ENCODE results near the gene TBC1D2.

Gene TBC1D2

GRCh38 chr9:98218562-98219363 lies 36.7 kb downstream of the TBC1D2 start:
- H3K4me2 ChIP-seq: no peak overlapping the region
- no peak overlapping the region for H3K27ac ChIP-seq
- no peaks in the 10 kb centered on the region for H3K9me3 ChIP-seq (replicated peaks in 1 of 11)
- H3K9ac ChIP-seq: no peak overlapping the region
- H3K4me1 ChIP-seq: peaks cover 0 to 49% (median 8%) of the 10 kb centered on the region in 10 experiments; a peak in 10 of 20 replicates
- no peaks in the 10 kb centered on the region for H3K27me3 ChIP-seq
- no peak overlapping the region for H3K4me3 ChIP-seq
- TF ChIP-seq Cebpa-rat (IDR thresholded peaks at IDR 0.05): no peak
- H3K36me3 ChIP-seq: peaks cover 0 to 97% (median 52%) of the 10 kb centered on the region in 11 experiments; a peak in 17 of 22 replicates
- H4K20me1 ChIP-seq: peaks cover 0 to 91% (median 7%) of the 10 kb centered on the region in 11 experiments; a peak in 10 of 22 replicates

- H3K9me3 ChIP-seq (replicated peaks in 1 of 11): no peaks in the 10 kb centered on the region
- H3K4me3 ChIP-seq: no peak overlapping the region
- peak overlapping the region in 2 of 11 experiments; percentile 28 to 72; a peak in 3 of 22 replicates for H3K4me2 ChIP-seq
- H4K20me1 ChIP-seq: peaks cover 0 to 95% (median 0%) of the 10 kb centered on the region in 11 experiments; a peak in 10 of 22 replicates
- TF ChIP-seq Cebpa-rat (IDR thresholded peaks at IDR 0.05): no peak
- 0 out of 22 replicates have a peak overlapping the region, but pooled peaks of 1 of the 11 experiments have one; percentile 16 for H3K27ac ChIP-seq
- no peaks in the 10 kb centered on the region for H3K27me3 ChIP-seq
- H3K36me3 ChIP-seq: peaks cover 0 to 99% (median 61%) of the 10 kb centered on the region in 11 experiments; a peak in 17 of 22 replicates
- H3K4me1 ChIP-seq: peaks cover 0 to 33% (median 0%) of the 10 kb centered on the region in 10 experiments; a peak in 4 of 20 replicates
- H3K9ac ChIP-seq: peak overlapping the region in 2 of 11 experiments; percentile 17 to 37; a peak in 1 of 22 replicates
These were observed 38.2 kb downstream of the TBC1D2 start for GRCh38 chr9:98217255-98217654.

- peaks cover 0 to 31% (median 0%) of the 10 kb centered on the region in 10 experiments; a peak in 4 of 20 replicates for H3K4me1 ChIP-seq
These were observed 39.1 kb downstream of the TBC1D2 start for GRCh38 chr9:98216391-98216790.

GRCh38 chr9:98215821-98216220 lies 39.6 kb downstream of the TBC1D2 start:
- H4K20me1 ChIP-seq: peaks cover 0 to 93% (median 0%) of the 10 kb centered on the region in 11 experiments; a peak in 10 of 22 replicates
- no peak overlapping the region for H3K9ac ChIP-seq
- no peaks in the 10 kb centered on the region for H3K9me3 ChIP-seq (replicated peaks in 1 of 11)
- H3K4me3 ChIP-seq: no peak overlapping the region
- no peak overlapping the region for H3K27ac ChIP-seq
- no peak for TF ChIP-seq Cebpa-rat (IDR thresholded peaks at IDR 0.05)
- peaks cover 0 to 31% (median 0%) of the 10 kb centered on the region in 10 experiments; a peak in 4 of 20 replicates for H3K4me1 ChIP-seq
- peaks cover 0 to 99% (median 47%) of the 10 kb centered on the region in 11 experiments; a peak in 17 of 22 replicates for H3K36me3 ChIP-seq
- no peaks in the 10 kb centered on the region for H3K27me3 ChIP-seq
- H3K4me2 ChIP-seq: no peak overlapping the region

More at GRCh38 chr9:98216391-98216790, 39.1 kb downstream of the TBC1D2 start:
- no peak overlapping the region for H3K27ac ChIP-seq
- no peaks in the 10 kb centered on the region for H3K27me3 ChIP-seq
- H3K9ac ChIP-seq: no peak overlapping the region
- H3K4me3 ChIP-seq: no peak overlapping the region
- H3K36me3 ChIP-seq: peaks cover 0 to 99% (median 52%) of the 10 kb centered on the region in 11 experiments; a peak in 17 of 22 replicates
- H3K9me3 ChIP-seq (replicated peaks in 1 of 11): no peaks in the 10 kb centered on the region
- no peak for TF ChIP-seq Cebpa-rat (IDR thresholded peaks at IDR 0.05)
- no peak overlapping the region for H3K4me2 ChIP-seq
- peaks cover 0 to 95% (median 0%) of the 10 kb centered on the region in 11 experiments; a peak in 10 of 22 replicates for H4K20me1 ChIP-seq

GRCh38 chr9:98215271-98215670 lies 40.2 kb downstream of the TBC1D2 start:
- Histone ChIP-seq H3K4me3 (no peak overlapping the region), H3K4me1 (peaks cover 0 to 31% (median under 1%) of the 10 kb centered on the region in 10 experiments; a peak in 6 of 20 replicates), H3K27me3 (no peaks in the 10 kb centered on the region), H3K4me2 (no peak overlapping the region), H3K9me3 (replicated peaks in 1 of 11) (no peaks in the 10 kb centered on the region), H4K20me1 (peaks cover 0 to 93% (median 0%) of the 10 kb centered on the region in 11 experiments; a peak in 9 of 22 replicates), H3K36me3 (peaks cover 0 to 99% (median 41%) of the 10 kb centered on the region in 11 experiments; a peak in 17 of 22 replicates), H3K27ac (no peak overlapping the region), H3K9ac (peak overlapping the region in 1 of 11 experiments; percentile 6; a peak in 1 of 22 replicates)
- no peak for TF ChIP-seq Cebpa-rat (IDR thresholded peaks at IDR 0.05)

- Histone ChIP-seq H3K27me3 (no peaks in the 10 kb centered on the region), H4K20me1 (peaks cover 0 to 93% (median 0%) of the 10 kb centered on the region in 11 experiments; a peak in 9 of 22 replicates), H3K36me3 (peaks cover 0 to 99% (median 37%) of the 10 kb centered on the region in 11 experiments; a peak in 16 of 22 replicates), H3K4me3 (no peak overlapping the region), H3K4me2 (no peak overlapping the region), H3K4me1 (peaks cover 0 to 30% (median 5%) of the 10 kb centered on the region in 10 experiments; a peak in 11 of 20 replicates), H3K9me3 (replicated peaks in 1 of 11) (no peaks in the 10 kb centered on the region), H3K27ac (no peak overlapping the region), H3K9ac (no peak overlapping the region)
- TF ChIP-seq Cebpa-rat (IDR thresholded peaks at IDR 0.05): no peak
These were observed 40.6 kb downstream of the TBC1D2 start for GRCh38 chr9:98214811-98215210.

GRCh38 chr9:98211260-98211659 lies 44.2 kb downstream of the TBC1D2 start:
- H4K20me1 ChIP-seq: peaks cover 0 to 91% (median 0%) of the 10 kb centered on the region in 11 experiments; a peak in 8 of 22 replicates
- H3K9me3 ChIP-seq (replicated peaks in 1 of 11): no peaks in the 10 kb centered on the region
- H3K4me2 ChIP-seq: no peak overlapping the region
- H3K36me3 ChIP-seq: peaks cover 0 to 99% (median 29%) of the 10 kb centered on the region in 11 experiments; a peak in 15 of 22 replicates
- H3K27ac ChIP-seq: no peak overlapping the region
- no peak for TF ChIP-seq Cebpa-rat (IDR thresholded peaks at IDR 0.05)
- peaks cover 0 to 12% (median under 1%) of the 10 kb centered on the region in 10 experiments; a peak in 8 of 20 replicates for H3K4me1 ChIP-seq
- no peak overlapping the region for H3K4me3 ChIP-seq
- no peaks in the 10 kb centered on the region for H3K27me3 ChIP-seq
- peak overlapping the region in 1 of 11 experiments; percentile 16; a peak in 1 of 22 replicates for H3K9ac ChIP-seq

GRCh38 chr9:98210435-98210834 lies 45.0 kb downstream of the TBC1D2 start:
- Histone ChIP-seq H3K4me3 (no peak overlapping the region), H3K27ac (no peak overlapping the region), H3K4me1 (peaks cover 0 to 17% (median 5%) of the 10 kb centered on the region in 10 experiments; a peak in 10 of 20 replicates), H3K9ac (no peak overlapping the region; a peak in 1 of 22 replicates), H4K20me1 (peaks cover 0 to 87% (median 0%) of the 10 kb centered on the region in 11 experiments; a peak in 8 of 22 replicates), H3K27me3 (no peaks in the 10 kb centered on the region), H3K36me3 (peaks cover 0 to 92% (median 29%) of the 10 kb centered on the region in 11 experiments; a peak in 15 of 22 replicates), H3K4me2 (no peak overlapping the region), H3K9me3 (replicated peaks in 1 of 11) (no peaks in the 10 kb centered on the region)
- TF ChIP-seq Cebpa-rat (IDR thresholded peaks at IDR 0.05): no peak
